A673 (cell line): ENCODE measurements around the gene ACTR3.

Experiments used
- CTCF ChIP-seq: fragments of 300-800, 200-600 bp; sonication (generic); conservative IDR thresholded peaks from 2 replicates; pipeline ENCODE4 v1.5.1; 2017; ENCODE audit warnings: low read depth, mild to moderate bottlenecking, antibody characterized with exemption, low read length, moderate library complexity, mixed read lengths
- EZH2 ChIP-seq: fragments of 200-600 bp; sonication (generic); IDR thresholded peaks from 2 replicates; pipeline ENCODE4 v1.6.1; 2017; ENCODE audit warnings: borderline replicate concordance, low read depth, mild to moderate bottlenecking, mixed read lengths, antibody characterized with exemption, low read length; ENCODE audit not compliant: poor library complexity, severe bottlenecking

GRCh38 chr2:113901943-113902342 is 12.1 kb downstream of the ACTR3 start:
- TF ChIP-seq CTCF (no peak), EZH2 (no peak)
